Measurements from ENCODE around the gene FBXO10. TPM values are rescaled to one million over a fixed set of nuclear protein-coding genes. Genes with fewer than 3 reads are reported as not detected.
"Not testable (repeated sequence)": the region's sequence is repeated elsewhere in the genome, so short reads cannot be mapped to it uniquely, and the experiment has no call there.

FBXO10 gene
- total and polyA plus RNA-seq, 3 donors from 2014 or later: 28.3 to 31.7 (median 28.7) TPM

DNA sequence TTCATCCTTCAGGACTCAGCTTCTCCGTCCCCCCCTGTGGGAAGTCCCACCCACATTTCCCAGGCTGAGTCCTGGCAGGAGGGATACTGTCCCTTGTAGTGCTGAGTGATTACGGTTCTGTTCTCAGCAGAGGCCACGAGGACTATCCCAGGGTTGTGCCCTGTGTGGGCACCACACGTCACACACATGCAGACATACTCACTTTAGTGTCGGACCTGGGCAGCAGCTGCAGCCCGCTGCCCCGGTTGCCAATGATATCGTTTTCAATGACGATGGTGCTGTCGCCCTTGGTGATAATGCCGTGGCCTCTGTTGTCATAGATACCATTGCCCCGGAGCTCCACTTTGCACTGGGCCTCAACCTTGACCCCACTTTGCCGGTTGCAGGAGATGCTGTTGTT is 58.3 kb downstream of the FBXO10 start:
- no peaks in the 10 kb centered on the region for H3K9me3 ChIP-seq
- H3K4me3 ChIP-seq: no peak overlapping the region
- DNase-seq: no peak
- H3K27ac ChIP-seq: no peak overlapping the region
- WGBS, 2 donors: 81 to 84% methylated on average over 10 to 13 of the region's 13 CpGs
- no peaks in the 10 kb centered on the region for H3K4me1 ChIP-seq
- intact Hi-C loops (cut with DNase I; ENCODE audit: low total_unique reads): no loop called here
- H3K36me3 ChIP-seq (ENCODE audit: low read depth, missing control alignments): no peaks in the 10 kb centered on the region
- H3K27me3 ChIP-seq: no peaks in the 10 kb centered on the region
- TF ChIP-seq POLR2A (IDR thresholded peaks at IDR 0.05): no peak

GRCh38 chr9:37515620-37516258 is 60.4 kb downstream of the FBXO10 start:
- TF ChIP-seq POLR2A (IDR thresholded peaks at IDR 0.05): no peak
- Histone ChIP-seq H3K4me1 (no peaks in the 10 kb centered on the region), H3K9me3 (no peaks in the 10 kb centered on the region), H3K36me3 (ENCODE audit: low read depth, missing control alignments) (no peaks in the 10 kb centered on the region), H3K27me3 (no peaks in the 10 kb centered on the region), H3K27ac (no peak overlapping the region), H3K4me3 (no peak overlapping the region)
- WGBS, 2 donors: 90 to 95% methylated on average over 11 to 14 of the region's 14 CpGs
- DNase-seq: no peak
- intact Hi-C loops (cut with DNase I; ENCODE audit: low total_unique reads): no loop called here

- H3K27ac ChIP-seq: no peak overlapping the region
- no peaks in the 10 kb centered on the region for H3K36me3 ChIP-seq (ENCODE audit: low read depth, missing control alignments)
- no peak for TF ChIP-seq POLR2A (IDR thresholded peaks at IDR 0.05)
- TF ChIP-seq, protein P1, sequence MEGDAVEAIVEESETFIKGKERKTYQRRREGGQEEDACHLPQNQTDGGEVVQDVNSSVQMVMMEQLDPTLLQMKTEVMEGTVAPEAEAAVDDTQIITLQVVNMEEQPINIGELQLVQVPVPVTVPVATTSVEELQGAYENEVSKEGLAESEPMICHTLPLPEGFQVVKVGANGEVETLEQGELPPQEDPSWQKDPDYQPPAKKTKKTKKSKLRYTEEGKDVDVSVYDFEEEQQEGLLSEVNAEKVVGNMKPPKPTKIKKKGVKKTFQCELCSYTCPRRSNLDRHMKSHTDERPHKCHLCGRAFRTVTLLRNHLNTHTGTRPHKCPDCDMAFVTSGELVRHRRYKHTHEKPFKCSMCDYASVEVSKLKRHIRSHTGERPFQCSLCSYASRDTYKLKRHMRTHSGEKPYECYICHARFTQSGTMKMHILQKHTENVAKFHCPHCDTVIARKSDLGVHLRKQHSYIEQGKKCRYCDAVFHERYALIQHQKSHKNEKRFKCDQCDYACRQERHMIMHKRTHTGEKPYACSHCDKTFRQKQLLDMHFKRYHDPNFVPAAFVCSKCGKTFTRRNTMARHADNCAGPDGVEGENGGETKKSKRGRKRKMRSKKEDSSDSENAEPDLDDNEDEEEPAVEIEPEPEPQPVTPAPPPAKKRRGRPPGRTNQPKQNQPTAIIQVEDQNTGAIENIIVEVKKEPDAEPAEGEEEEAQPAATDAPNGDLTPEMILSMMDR (IDR thresholded peaks at IDR 0.05): no peak
- 92 to 96% methylated on average over 7 of the region's 7 CpGs for WGBS, 2 donors
- H3K4me3 ChIP-seq: no peak overlapping the region
- DNase-seq: no peak
- intact Hi-C loops (cut with DNase I; ENCODE audit: low total_unique reads): no loop called here
- H3K9me3 ChIP-seq: no peaks in the 10 kb centered on the region
- H3K27me3 ChIP-seq: no peaks in the 10 kb centered on the region
- no peaks in the 10 kb centered on the region for H3K4me1 ChIP-seq
Measured at GRCh38 chr9:37514999-37515398, 61.2 kb downstream of the FBXO10 start.

GRCh38 chr9:37514415-37514814 is 61.8 kb downstream of the FBXO10 start:
- H3K27ac ChIP-seq; H3K27me3 ChIP-seq; H3K4me3 ChIP-seq; H3K4me1 ChIP-seq; H3K36me3 ChIP-seq (ENCODE audit: low read depth, missing control alignments); intact Hi-C loops (cut with DNase I; ENCODE audit: low total_unique reads); H3K9me3 ChIP-seq; DNase-seq: not testable (repeated sequence)
- WGBS, 2 donors: 95 to 98% methylated on average over 10 of the region's 10 CpGs

DNA sequence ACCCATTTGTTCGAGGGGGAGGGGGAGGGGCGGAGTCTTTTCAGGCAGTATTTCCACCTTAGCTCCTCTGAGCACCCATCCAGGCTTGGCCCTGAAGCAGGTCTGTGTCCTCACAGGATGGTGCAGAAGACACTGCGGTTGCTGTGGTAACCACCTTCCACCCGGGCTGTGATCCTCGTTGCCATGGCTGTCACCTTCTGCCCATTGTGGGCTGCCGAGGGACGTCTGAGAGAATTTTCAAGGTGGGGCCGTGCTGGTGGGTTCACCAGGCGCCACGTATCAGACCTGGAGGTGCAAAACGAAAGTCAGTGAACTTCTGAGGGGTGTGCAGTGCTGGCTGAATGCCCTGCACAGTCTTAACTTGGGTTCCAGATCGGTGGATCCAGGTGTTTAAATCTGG is 63.7 kb downstream of the FBXO10 start:
- intact Hi-C loops (cut with DNase I; ENCODE audit: low total_unique reads): no loop called here
- Histone ChIP-seq H3K27ac (no peak overlapping the region), H3K9me3 (no peaks in the 10 kb centered on the region), H3K27me3 (no peaks in the 10 kb centered on the region), H3K36me3 (ENCODE audit: low read depth, missing control alignments) (no peaks in the 10 kb centered on the region), H3K4me1 (no peaks in the 10 kb centered on the region), H3K4me3 (no peak overlapping the region)
- WGBS, 2 donors: 69 to 81% methylated on average over 8 to 12 of the region's 12 CpGs
- DNase-seq: no peak
- TF ChIP-seq, protein P1 (IDR thresholded peaks at IDR 0.05): no peak
- TF ChIP-seq POLR2A (IDR thresholded peaks at IDR 0.05): no peak

- DNase-seq: no peak
- TF ChIP-seq, protein P1 (IDR thresholded peaks at IDR 0.05): no peak
- TF ChIP-seq POLR2A (IDR thresholded peaks at IDR 0.05): no peak
- Histone ChIP-seq H3K27ac (no peak overlapping the region), H3K4me1 (no peaks in the 10 kb centered on the region), H3K27me3 (no peaks in the 10 kb centered on the region), H3K4me3 (no peak overlapping the region), H3K36me3 (ENCODE audit: low read depth, missing control alignments) (no peaks in the 10 kb centered on the region), H3K9me3 (no peaks in the 10 kb centered on the region)
- intact Hi-C loops (cut with DNase I; ENCODE audit: low total_unique reads): no loop called here
- WGBS, 2 donors: 88% methylated on average over 12 to 15 of the region's 15 CpGs
Measured at GRCh38 chr9:37511016-37512010, 64.9 kb downstream of the FBXO10 start.

DNA sequence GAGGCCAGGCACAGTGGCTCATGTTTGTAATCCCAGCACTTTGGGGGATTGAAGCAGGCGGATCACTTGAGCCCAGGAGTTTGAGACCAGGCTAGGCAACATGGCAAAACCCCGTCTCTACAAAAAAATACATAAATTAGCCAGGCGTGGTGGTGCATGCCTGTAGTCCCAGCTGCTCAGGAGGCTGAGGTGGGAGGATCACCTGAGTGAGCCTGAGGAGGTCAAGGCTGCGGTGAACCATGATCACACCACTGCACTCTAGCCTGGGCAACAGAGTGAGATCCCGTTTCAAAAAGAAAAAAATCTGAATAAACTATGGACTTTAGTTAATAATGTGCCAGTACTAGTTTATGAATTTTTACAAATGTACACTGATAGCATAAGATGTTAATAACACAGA is 66.1 kb downstream of the FBXO10 start:
- intact Hi-C loops (cut with DNase I; ENCODE audit: low total_unique reads); H3K27me3 ChIP-seq; H3K4me3 ChIP-seq; H3K36me3 ChIP-seq (ENCODE audit: low read depth, missing control alignments); H3K4me1 ChIP-seq; H3K9me3 ChIP-seq; H3K27ac ChIP-seq; DNase-seq: not testable (repeated sequence)
- WGBS, 2 donors: 73 to 87% methylated on average over 5 of the region's 5 CpGs

Measured in testis (tissue), 3 donors.